GM04504 (cell line): Measurements from ENCODE around the gene FBXO34.
A peak's percentile ranks its signal among the peaks of the same experiment; 100 is the strongest.
"Not testable (repeated sequence)": the region's sequence is repeated elsewhere in the genome, so short reads cannot be mapped to it uniquely, and the experiment has no call there.

ENCODE experiments used
- DNase-seq: peaks from one replicate; pipeline ENCODE4 v3.0.0-alpha.2; 2012; ENCODE audit warnings: low read depth

The FBXO34 gene

GRCh38 chr14:55383056-55383466 lies 111.8 kb downstream of the FBXO34 start:
- DNase-seq: not testable (repeated sequence)

- no peak for DNase-seq
Observed at GRCh38 chr14:55383541-55384140, 112.4 kb downstream of the FBXO34 start.

GRCh38 chr14:55384536-55384935 lies 113.3 kb downstream of the FBXO34 start:
- DNase-seq: no peak

DNA sequence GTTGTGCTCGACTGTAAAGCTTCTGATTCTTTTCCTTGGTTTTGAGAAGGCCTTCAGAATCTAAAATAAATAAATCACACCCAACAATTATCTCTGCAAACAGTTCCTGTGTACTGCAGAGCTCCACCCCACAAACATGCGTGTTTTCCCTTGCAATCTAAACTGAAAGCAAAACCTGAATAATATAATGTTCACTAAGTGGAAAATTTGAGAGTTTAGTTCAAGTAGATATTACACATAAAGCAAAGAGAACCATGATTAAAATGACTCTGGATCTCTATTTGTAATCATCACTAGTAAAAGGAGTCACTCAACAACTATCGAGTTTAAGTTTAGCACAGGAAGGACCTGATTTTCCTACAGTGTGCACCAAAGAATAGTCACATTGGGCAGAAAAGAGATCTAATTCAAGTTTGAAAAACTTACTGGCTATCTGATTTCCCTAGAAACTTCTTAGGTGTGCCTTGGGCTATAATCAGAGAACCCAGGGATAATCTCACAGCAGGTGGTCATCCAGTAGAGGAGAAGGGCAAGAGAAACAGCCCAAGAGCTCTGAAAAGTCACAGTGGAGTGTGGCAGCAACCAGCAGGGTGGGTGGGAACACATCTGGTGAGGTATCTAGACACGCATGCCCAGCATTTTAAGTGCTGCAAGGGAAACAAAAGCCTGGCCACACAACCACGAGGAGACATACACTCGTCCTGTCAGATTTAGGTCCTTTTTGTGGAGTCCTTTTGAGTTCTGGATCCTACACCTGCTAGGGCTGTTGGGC lies 115.0 kb downstream of the FBXO34 start:
- DNase-seq: no peak

- no peak for DNase-seq
Observed at GRCh38 chr14:55387121-55387520, 115.9 kb downstream of the FBXO34 start.

DNA sequence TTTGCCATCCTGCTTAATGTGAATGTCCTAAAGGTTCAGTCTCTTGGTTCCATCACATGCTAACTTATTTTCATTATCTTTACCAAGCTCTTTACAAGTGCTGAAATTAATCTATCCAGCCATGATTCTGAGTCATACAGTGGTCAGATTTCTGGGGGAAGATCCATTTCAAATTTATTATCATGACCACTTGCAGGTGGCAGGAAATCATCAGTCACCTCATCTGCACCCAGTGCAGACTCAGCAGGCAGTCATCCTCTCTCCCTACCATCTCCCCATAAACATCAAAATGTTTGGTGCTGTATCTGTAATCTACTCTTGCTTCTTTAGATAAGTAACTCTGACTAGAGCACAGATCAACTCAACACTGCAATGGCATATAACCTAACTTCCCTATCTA lies 116.9 kb downstream of the FBXO34 start:
- DNase-seq: peak; percentile 49

- DNase-seq: peak; percentile 43
Observed at GRCh38 chr14:55389330-55389729, 118.1 kb downstream of the FBXO34 start.

DNA sequence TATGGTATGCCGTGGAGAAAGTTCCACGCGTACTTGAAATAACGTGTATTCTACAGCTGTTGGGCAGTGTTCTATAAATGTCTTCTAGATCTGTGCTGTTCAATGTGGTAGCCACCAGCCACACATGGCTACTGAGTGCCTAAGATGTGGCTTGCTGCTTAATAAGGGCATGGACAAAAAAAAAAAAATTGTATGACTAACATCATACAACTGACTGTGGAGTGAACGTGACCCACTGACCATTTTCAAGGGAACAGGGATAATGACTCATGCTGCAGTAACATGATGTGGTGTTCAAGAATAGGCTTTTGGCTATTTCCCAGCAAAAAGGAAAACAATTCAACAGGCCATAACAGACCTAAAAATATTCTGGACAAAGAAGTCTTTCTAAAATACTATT lies 127.5 kb downstream of the FBXO34 start:
- DNase-seq: peak; percentile 79

DNA sequence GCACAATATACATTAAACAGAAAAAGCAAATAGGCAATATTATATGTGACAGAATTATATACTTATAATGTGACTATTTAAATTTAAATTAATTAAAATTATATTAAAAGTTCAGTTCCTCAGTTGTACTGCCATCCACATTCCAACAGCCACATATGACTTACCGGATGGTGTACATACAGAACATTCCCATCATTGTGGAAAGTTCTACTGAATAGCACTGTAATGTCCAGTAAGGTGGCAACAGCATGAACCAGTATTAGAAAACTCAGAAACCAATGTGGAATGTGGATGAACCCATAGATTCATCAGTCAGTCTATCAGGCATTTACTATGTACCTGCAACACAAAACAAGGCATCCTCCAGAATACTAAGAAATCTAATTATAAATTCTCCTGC lies 128.0 kb downstream of the FBXO34 start:
- DNase-seq: no peak

DNA sequence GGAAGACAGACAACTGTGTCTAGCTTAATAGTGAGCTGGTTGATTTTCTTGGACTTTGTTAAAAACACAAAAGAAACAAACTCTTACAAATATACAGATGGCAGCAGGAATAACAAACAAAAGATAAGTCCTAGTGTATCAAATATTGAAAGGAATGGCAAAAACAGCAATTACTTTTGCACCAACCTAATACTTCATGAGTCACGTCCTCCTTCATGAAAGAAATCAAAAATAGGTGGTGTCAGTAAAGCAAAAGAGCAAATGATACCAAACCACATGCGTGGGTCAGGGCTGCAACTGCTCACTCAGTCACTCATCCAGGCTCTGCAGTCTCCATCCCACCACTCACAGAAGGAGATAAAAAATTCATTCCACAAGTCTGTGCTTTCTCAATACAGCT lies 128.6 kb downstream of the FBXO34 start:
- no peak for DNase-seq

DNA sequence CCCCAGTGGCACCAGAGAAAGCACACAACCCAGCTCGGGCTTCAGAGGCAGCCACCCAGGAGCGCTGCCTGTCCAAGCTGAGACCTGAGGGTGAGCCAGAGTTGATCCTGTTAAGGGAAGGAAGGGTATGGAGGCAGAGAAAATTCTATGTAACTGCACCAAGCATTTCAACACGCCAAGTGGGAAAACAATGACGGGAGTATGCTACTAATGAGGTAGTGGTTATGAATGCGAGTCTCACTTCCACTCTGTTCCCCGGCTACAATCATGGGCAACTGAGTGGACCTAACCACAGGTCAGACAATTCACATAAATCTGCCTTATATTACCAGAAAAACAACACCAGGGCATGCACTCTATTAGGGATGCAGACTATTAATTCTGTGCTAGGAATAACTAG lies 130.5 kb downstream of the FBXO34 start:
- no peak for DNase-seq
